Nephron progenitor cell (in vitro differentiated cells): ENCODE data around the gene ASB3.

Source experiments
- DNase-seq: peaks from one replicate; pipeline ENCODE4 v3.0.0; 2021
- H3K27ac Mint-ChIP-seq: 2 replicates; pipeline ENCODE4 v1.8.0; 2021; ENCODE audit warnings: mild to moderate bottlenecking, moderate library complexity, mixed read lengths
- H3K27me3 Mint-ChIP-seq: 2 replicates; pipeline ENCODE4 v1.8.0; 2021; ENCODE audit warnings: mild to moderate bottlenecking, low read depth, mixed read lengths; ENCODE audit not compliant: poor library complexity
- H3K36me3 Mint-ChIP-seq: 2 replicates; pipeline ENCODE4 v1.8.0; 2021; ENCODE audit warnings: low read depth, mixed read lengths
- H3K4me1 Mint-ChIP-seq: 2 replicates; pipeline ENCODE4 v1.8.0; 2021; ENCODE audit warnings: mixed read lengths
- H3K4me3 Mint-ChIP-seq: 2 replicates; pipeline ENCODE4 v1.8.0; 2021; ENCODE audit warnings: mild to moderate bottlenecking, moderate library complexity, mixed read lengths
- H3K9me3 Mint-ChIP-seq: 2 replicates; pipeline ENCODE4 v1.8.0; 2021; ENCODE audit warnings: mild to moderate bottlenecking, moderate library complexity, mixed read lengths
- CTCF ChIP-seq: fragments of 200-600 bp; sonication (generic); IDR thresholded peaks from 2 replicates; pipeline ENCODE4 v1.5.0; 2021; ENCODE audit warnings: antibody characterized with exemption

Gene ASB3

GRCh38 chr2:53715568-53715967 is 71.2 kb downstream of the ASB3 start:
- Mint-ChIP-seq H3K27me3 (peaks cover 2% of the 10 kb centered on the region), H3K4me3 (no peak overlapping the region), H3K27ac (no peak overlapping the region), H3K36me3 (peaks cover 90% of the 10 kb centered on the region), H3K4me1 (no peaks in the 10 kb centered on the region), H3K9me3 (peaks cover 34% of the 10 kb centered on the region)
- no peak for DNase-seq
- TF ChIP-seq CTCF = peak; percentile 49

GRCh38 chr2:53711271-53711780 is 75.4 kb downstream of the ASB3 start:
- Mint-ChIP-seq H3K27ac (no peak overlapping the region), H3K27me3 (peaks cover 2% of the 10 kb centered on the region), H3K36me3 (peaks cover 90% of the 10 kb centered on the region), H3K4me1 (no peaks in the 10 kb centered on the region), H3K4me3 (no peak overlapping the region), H3K9me3 (peaks cover 32% of the 10 kb centered on the region)
- no peak for DNase-seq
- no peak for TF ChIP-seq CTCF

- DNase-seq = no peak
- no peak for TF ChIP-seq CTCF
- Mint-ChIP-seq H3K4me1 (no peaks in the 10 kb centered on the region), H3K4me3 (no peak overlapping the region), H3K36me3 (peaks cover 87% of the 10 kb centered on the region), H3K27me3 (peaks cover 2% of the 10 kb centered on the region), H3K27ac (no peak overlapping the region), H3K9me3 (peaks cover 32% of the 10 kb centered on the region)
These were observed 77.8 kb downstream of the ASB3 start for GRCh38 chr2:53708988-53709387.

GRCh38 chr2:53701221-53701620 is 85.5 kb downstream of the ASB3 start:
- no peaks in the 10 kb centered on the region for H3K4me1 Mint-ChIP-seq
- H3K27me3 Mint-ChIP-seq = peaks cover 2% of the 10 kb centered on the region
- peaks cover 55% of the 10 kb centered on the region for H3K36me3 Mint-ChIP-seq
- no peak overlapping the region for H3K27ac Mint-ChIP-seq
- no peak overlapping the region for H3K4me3 Mint-ChIP-seq
- TF ChIP-seq CTCF = no peak
- H3K9me3 Mint-ChIP-seq = no peaks in the 10 kb centered on the region
- DNase-seq = no peak

- no peak for TF ChIP-seq CTCF
- DNase-seq = no peak
- Mint-ChIP-seq H3K4me3 (no peak overlapping the region), H3K36me3 (peaks cover 41% of the 10 kb centered on the region), H3K27me3 (peaks cover 2% of the 10 kb centered on the region), H3K27ac (peak overlapping the region; percentile 15), H3K9me3 (no peaks in the 10 kb centered on the region), H3K4me1 (no peaks in the 10 kb centered on the region)
These were observed 89.1 kb downstream of the ASB3 start for GRCh38 chr2:53697686-53698085.

GRCh38 chr2:53697092-53697491 is 89.7 kb downstream of the ASB3 start:
- TF ChIP-seq CTCF = no peak
- Mint-ChIP-seq H3K9me3 (no peaks in the 10 kb centered on the region), H3K4me3 (no peak overlapping the region)

More at GRCh38 chr2:53697092-53697491, 89.7 kb downstream of the ASB3 start:
- peaks cover 2% of the 10 kb centered on the region for H3K27me3 Mint-ChIP-seq
- H3K4me1 Mint-ChIP-seq = no peaks in the 10 kb centered on the region
- no peak overlapping the region for H3K27ac Mint-ChIP-seq
- H3K36me3 Mint-ChIP-seq = peaks cover 41% of the 10 kb centered on the region
- no peak for DNase-seq
